B cell (primary cell): Measurements from ENCODE around the gene NAT14. TPM values are rescaled to one million over a fixed set of nuclear protein-coding genes. Genes with fewer than 3 reads are reported as not detected.

ENCODE experiments used
- ATAC-seq: fragments of 200-7000 bp; cut with Tn5 transposase; one replicate; pipeline ENCODE4 v1.10.0; 2021; ENCODE audit warnings: low read depth, mild to moderate bottlenecking, moderate number of reproducible peaks, moderate library complexity
- CTCF ChIA-PET: fragments of 350-600 bp; sonication (Branson Sonifier 250); formaldehyde crosslinking; loops from one replicate; lab custom pipeline; 2021; ENCODE audit warnings: antibody characterized with exemption, inconsistent platforms; lab: Charles Lee
- POLR2A ChIA-PET: fragments of 350-600 bp; sonication (Branson Sonifier 250); formaldehyde crosslinking; loops from one replicate; lab custom pipeline; 2021; ENCODE audit warnings: antibody characterized with exemption; lab: Charles Lee
- DNase-seq: peaks from one replicate; pipeline ENCODE4 v3.0.0; 2013
- H2AFZ ChIP-seq: 2 replicates; pipeline ENCODE4 v1.6.1; 2012; ENCODE audit warnings: mild to moderate bottlenecking, low read depth, low read length; ENCODE audit not compliant: insufficient read depth, poor library complexity, severe bottlenecking
- H3K27ac ChIP-seq, 2 donors: 1 replicate in 1 of 2; 2 replicates in 1 of 2; pipeline ENCODE4 v1.5.1; 2012 to 2013; ENCODE audit warnings: low read length in 2 of 2, mild to moderate bottlenecking in 2 of 2, moderate library complexity in 1 of 2
- H3K27me3 ChIP-seq, 4 experiments: fragments of 200-600 bp in 1 of 4; sonication (generic) in 1 of 4; replicated peaks in 1 of 4; 1 replicate in 2 of 4; 2 replicates in 2 of 4; pipeline versions ENCODE4 v1.6.1 to v1.7.0; 2013 to 2016; ENCODE audit warnings: low read length in 3 of 4, mild to moderate bottlenecking in 2 of 4, mixed read lengths in 1 of 4, moderate library complexity in 1 of 4; ENCODE audit not compliant: insufficient read depth in 4 of 4, control insufficient read depth in 3 of 4; ENCODE audit errors: control extremely low read depth in 1 of 4
- H3K36me3 ChIP-seq, 2 experiments: replicated peaks in 1 of 2; 1 replicate in 1 of 2; 2 replicates in 1 of 2; pipeline versions ENCODE4 v1.6.1 to v1.7.1; 2013; ENCODE audit warnings: low read length in 1 of 2; ENCODE audit not compliant: insufficient read depth in 2 of 2, control insufficient read depth in 1 of 2; ENCODE audit errors: control extremely low read depth in 1 of 2, extremely low read depth in 1 of 2
- H3K4me1 ChIP-seq, 2 donors: fragments of 200-600 bp in 1 of 2; sonication (generic) in 1 of 2; 1 replicate in 1 of 2; 2 replicates in 1 of 2; pipeline versions ENCODE4 v1.5.1 to v1.6.1; 2013 to 2017; ENCODE audit warnings: low read length in 2 of 2; ENCODE audit not compliant: control insufficient read depth in 2 of 2, insufficient read depth in 2 of 2
- H3K4me2 ChIP-seq: replicated peaks from 2 replicates; pipeline ENCODE3; 2012; ENCODE audit warnings: mild to moderate bottlenecking, low read depth, low read length; ENCODE audit not compliant: poor library complexity, severe bottlenecking
- H3K4me3 ChIP-seq, 5 experiments: fragments of 200-600 bp in 1 of 5; sonication (generic) in 1 of 5; 1 replicate in 3 of 5; 2 replicates in 2 of 5; pipeline versions ENCODE4 v1.5.1 to v1.7.0; 2011 to 2016; ENCODE audit warnings: low read length in 4 of 5, mild to moderate bottlenecking in 4 of 5, low read depth in 2 of 5, control low read depth in 1 of 5, moderate library complexity in 1 of 5; ENCODE audit not compliant: insufficient read depth in 1 of 5; ENCODE audit errors: control extremely low read depth in 1 of 5, extremely low read depth in 1 of 5
- H3K79me2 ChIP-seq: fragments of 200-600 bp; sonication (generic); one replicate; pipeline ENCODE4 v1.6.0; 2016; ENCODE audit warnings: low read length; ENCODE audit not compliant: control insufficient read depth, insufficient read depth
- H3K9ac ChIP-seq: fragments of 200-600 bp; sonication (generic); 2 replicates; pipeline ENCODE4 v1.6.1; 2017; ENCODE audit warnings: mild to moderate bottlenecking, low read length, moderate library complexity
- H3K9me3 ChIP-seq, 3 donors: one replicate each; pipeline versions ENCODE4 v1.6.1 to v1.7.1; 2013; ENCODE audit warnings: low read length in 2 of 3; ENCODE audit not compliant: control insufficient read depth in 2 of 3, insufficient read depth in 1 of 3; ENCODE audit errors: control extremely low read depth in 1 of 3
- H4K20me1 ChIP-seq: 2 replicates; pipeline ENCODE4 v1.6.0; 2012; ENCODE audit warnings: mild to moderate bottlenecking, low read length; ENCODE audit not compliant: insufficient read depth, control insufficient read depth, poor library complexity, severe bottlenecking
- H3K27ac Mint-ChIP-seq: one replicate; pipeline ENCODE4 v1.8.0; 2021; ENCODE audit warnings: mixed read lengths
- H3K27me3 Mint-ChIP-seq: one replicate; pipeline ENCODE4 v1.8.0; 2021; ENCODE audit warnings: mixed read lengths
- H3K4me1 Mint-ChIP-seq: one replicate; pipeline ENCODE4 v1.8.0; 2021; ENCODE audit warnings: mixed read lengths
- H3K4me3 Mint-ChIP-seq: one replicate; pipeline ENCODE4 v1.8.0; 2021; ENCODE audit warnings: mixed read lengths
- H3K9me3 Mint-ChIP-seq: one replicate; pipeline ENCODE4 v1.8.0; 2022; ENCODE audit warnings: mixed read lengths; ENCODE audit not compliant: insufficient read depth
- CTCF ChIP-seq: fragments of 200-600 bp; IDR thresholded peaks from one replicate; pipeline ENCODE4 v1.8.0; 2022; ENCODE audit warnings: antibody characterized with exemption, mild to moderate bottlenecking
- EZH2 ChIP-seq: IDR thresholded peaks from 2 replicates; pipeline ENCODE4 v1.6.1; 2012; ENCODE audit warnings: borderline replicate concordance, low read depth, mild to moderate bottlenecking, moderate library complexity, low read length; ENCODE audit not compliant: insufficient read depth, poor library complexity, severe bottlenecking
- WGBS: methylation state at CpG from one replicate; pipeline ENCODE4 v1.1.5; 2013; ENCODE audit warnings: missing lambda C conversion rate; ENCODE audit not compliant: insufficient coverage; 5-methylcytosine and 5-hydroxymethylcytosine counted together
- intact Hi-C: fragments of 100-400 bp; cut with micrococcal nuclease; formaldehyde crosslinking; loops from one replicate; pipeline ENCODE4 v1.10.0; 2022
- polyA plus RNA-seq: library from polyadenylated mRNA; depleted of rRNA; stranded (reverse); fragments of >200 nt; gene quantifications from 2 replicates; pipeline ENCODE4 v1.2.3, GENCODE V29; 2012
- total RNA-seq, 2 donors: library from RNA; stranded (reverse); fragments of 120-200 nt in 1 of 2; gene quantifications; 1 replicate in 1 of 2; 2 replicates in 1 of 2; pipeline versions ENCODE4 v1.2.3 to v1.2.4, GENCODE V29; 2013 to 2022

The NAT14 gene
- total and polyA plus RNA-seq, 2 donors (not counting 1 experiment from before 2014, with no cell fraction given) = 10.7 to 15.1 TPM

GRCh38 chr19:55491546-55492360 lies 6.8 kb downstream of the NAT14 start:
- no peak overlapping the region for H3K9ac ChIP-seq
- DNase-seq (no peak), ATAC-seq (no peak)
- no peaks in the 10 kb centered on the region for H3K36me3 ChIP-seq
- no peak overlapping the region for H2AFZ ChIP-seq
- H3K4me1 Mint-ChIP-seq = no peaks in the 10 kb centered on the region
- H3K4me3 ChIP-seq = no peak overlapping the region
- no peaks in the 10 kb centered on the region for H3K9me3 ChIP-seq
- 81% methylated on average over 14 of the region's 24 CpGs for WGBS
- intact Hi-C loops = no loop called here
- ChIA-PET CTCF (interaction anchor here (1.3 to 1.4 kb wide), 2 partner anchors 25 to 141 kb away, joined by 3 to 4 read pairs; no protein-coding TSS in a partner anchor), POLR2A (interaction anchor here (0.6 kb wide), 1 partner anchor 99 kb away, joined by 3 read pairs; no protein-coding TSS in a partner anchor)
- no peaks in the 10 kb centered on the region for H3K4me1 ChIP-seq
- no peak overlapping the region for H3K27ac Mint-ChIP-seq
- no peaks in the 10 kb centered on the region for H3K9me3 Mint-ChIP-seq
- no peaks in the 10 kb centered on the region for H3K79me2 ChIP-seq
- H3K27me3 Mint-ChIP-seq = peaks cover 8% of the 10 kb centered on the region
- H3K27me3 ChIP-seq = peaks cover 0 to 35% (median 2%) of the 10 kb centered on the region in 4 experiments
- H3K4me2 ChIP-seq = no peak overlapping the region
- H3K27ac ChIP-seq = no peak overlapping the region
- H3K4me3 Mint-ChIP-seq = no peak overlapping the region
- TF ChIP-seq EZH2 = no peak
- TF ChIP-seq CTCF = no peak
- H4K20me1 ChIP-seq = no peaks in the 10 kb centered on the region

- no peaks in the 10 kb centered on the region for H4K20me1 ChIP-seq
- H3K4me3 ChIP-seq = no peak overlapping the region
- peaks cover 0 to 35% (median 2%) of the 10 kb centered on the region in 4 experiments for H3K27me3 ChIP-seq
- no peaks in the 10 kb centered on the region for H3K9me3 ChIP-seq
- H3K9me3 Mint-ChIP-seq = no peaks in the 10 kb centered on the region
- H3K27ac ChIP-seq = no peak overlapping the region
- H3K79me2 ChIP-seq = no peaks in the 10 kb centered on the region
- peaks cover 8% of the 10 kb centered on the region for H3K27me3 Mint-ChIP-seq
- no peaks in the 10 kb centered on the region for H3K4me1 Mint-ChIP-seq
- TF ChIP-seq CTCF (no peak), EZH2 (no peak)
- intact Hi-C loops = no loop called here
- H3K4me2 ChIP-seq = no peak overlapping the region
- CTCF ChIA-PET = interaction anchor here (1.3 kb wide), 1 partner anchor 25 kb away, joined by 4 read pairs; no protein-coding TSS in a partner anchor
- 36% methylated on average over 8 of the region's 12 CpGs for WGBS
- H2AFZ ChIP-seq = no peak overlapping the region
- no peak overlapping the region for H3K9ac ChIP-seq
- no peaks in the 10 kb centered on the region for H3K4me1 ChIP-seq
- DNase-seq = no peak
- H3K4me3 Mint-ChIP-seq = no peak overlapping the region
- no peak overlapping the region for H3K27ac Mint-ChIP-seq
- H3K36me3 ChIP-seq = no peaks in the 10 kb centered on the region
- no peak for ATAC-seq
- POLR2A ChIA-PET = no interaction called here
Observed at GRCh38 chr19:55492362-55492944, 7.5 kb downstream of the NAT14 start.
